Coronary artery (tissue), 2 donors: ENCODE data around the gene PSMC5.

Experiments
- DNase-seq: peaks from one replicate; pipeline ENCODE4 v3.0.0-alpha.2; 2017; ENCODE audit warnings: low spot score
- H3K27ac ChIP-seq, 2 donors: fragments of 200-600 bp; sonication (generic); one replicate each; pipeline ENCODE4 v1.5.1; 2016 to 2019
- H3K4me3 ChIP-seq: fragments of 200-600 bp; sonication (generic); 2 replicates; pipeline ENCODE4 v1.5.1; 2016; ENCODE audit warnings: mild to moderate bottlenecking, moderate library complexity
- CTCF ChIP-seq: fragments of 200-600 bp; sonication (generic); IDR thresholded peaks from one replicate; pipeline ENCODE4 v1.5.1; 2019; ENCODE audit warnings: antibody characterized with exemption

Gene PSMC5

DNA sequence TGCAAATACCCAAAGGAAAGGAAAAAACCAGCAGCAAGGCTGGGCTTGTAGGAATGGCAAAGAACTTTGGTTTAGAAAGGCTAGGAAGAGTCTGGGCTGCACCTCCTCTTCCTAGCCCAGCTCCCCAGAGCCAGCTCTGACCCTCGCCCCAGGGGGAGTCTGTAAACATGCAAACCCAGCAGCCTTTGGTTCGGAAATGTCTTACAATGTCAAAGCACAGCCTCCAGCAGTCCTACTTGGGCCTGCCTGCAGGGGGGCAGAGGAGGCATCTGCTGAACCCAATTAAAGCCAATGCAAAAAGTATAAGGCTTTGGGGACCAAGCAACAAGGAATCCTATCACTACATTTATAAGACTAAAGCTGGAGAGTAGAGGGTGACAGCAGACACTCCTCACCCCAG is 5.2 kb downstream of the PSMC5 start:
- H3K27ac ChIP-seq: no peak overlapping the region
- TF ChIP-seq CTCF: no peak

DNA sequence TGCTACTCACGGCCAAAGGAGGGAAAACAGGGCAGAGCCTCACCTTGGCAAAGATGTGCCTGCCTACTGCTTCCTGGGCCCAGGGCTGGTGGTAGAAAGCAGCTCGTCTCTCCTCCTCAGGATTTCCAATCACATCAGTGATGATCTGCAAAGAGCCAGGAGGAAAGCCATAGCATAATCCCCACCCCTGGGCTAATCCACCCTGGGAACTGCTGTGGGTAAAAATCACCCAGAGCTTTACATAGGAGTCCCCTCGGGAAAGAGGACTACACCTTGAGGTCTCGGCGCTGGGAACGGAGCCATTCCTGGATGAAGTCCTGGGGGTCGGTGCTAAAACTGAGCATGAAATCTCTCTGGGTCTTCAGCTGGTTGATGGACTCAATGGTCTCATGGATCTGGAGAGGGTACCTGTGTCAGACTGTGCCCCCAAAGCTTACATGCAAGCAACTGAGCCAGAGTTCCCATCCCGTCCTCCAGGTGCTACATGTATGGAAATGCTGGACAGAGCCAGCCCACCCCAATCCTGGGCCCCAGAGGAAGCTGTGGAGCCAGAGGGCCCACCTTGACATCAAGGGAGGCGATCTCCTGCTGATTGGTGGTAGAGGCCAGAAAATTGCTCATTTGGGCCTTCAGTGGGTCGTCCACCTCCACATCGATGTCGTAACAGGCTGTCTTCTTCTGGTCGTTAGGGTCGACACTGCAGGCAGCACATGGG is 6.0 kb downstream of the PSMC5 start:
- H3K27ac ChIP-seq: no peak overlapping the region
- no peak for TF ChIP-seq CTCF
- H3K4me3 ChIP-seq: no peak overlapping the region
- DNase-seq: no peak

More for the DNA sequence above, 5.2 kb downstream of the PSMC5 start:
- DNase-seq: peak; percentile 31
- no peak overlapping the region for H3K4me3 ChIP-seq

- TF ChIP-seq CTCF: no peak
- H3K27ac ChIP-seq: no peak overlapping the region
- H3K4me3 ChIP-seq: no peak overlapping the region
- DNase-seq: peak; percentile 31
Measured at GRCh38 chr17:63833741-63834373, 6.6 kb downstream of the PSMC5 start.

- TF ChIP-seq CTCF: no peak
- peak; percentile 70 for DNase-seq
- no peak overlapping the region for H3K4me3 ChIP-seq
- H3K27ac ChIP-seq: no peak overlapping the region
Measured at GRCh38 chr17:63834431-63835166, 7.4 kb downstream of the PSMC5 start.

DNA sequence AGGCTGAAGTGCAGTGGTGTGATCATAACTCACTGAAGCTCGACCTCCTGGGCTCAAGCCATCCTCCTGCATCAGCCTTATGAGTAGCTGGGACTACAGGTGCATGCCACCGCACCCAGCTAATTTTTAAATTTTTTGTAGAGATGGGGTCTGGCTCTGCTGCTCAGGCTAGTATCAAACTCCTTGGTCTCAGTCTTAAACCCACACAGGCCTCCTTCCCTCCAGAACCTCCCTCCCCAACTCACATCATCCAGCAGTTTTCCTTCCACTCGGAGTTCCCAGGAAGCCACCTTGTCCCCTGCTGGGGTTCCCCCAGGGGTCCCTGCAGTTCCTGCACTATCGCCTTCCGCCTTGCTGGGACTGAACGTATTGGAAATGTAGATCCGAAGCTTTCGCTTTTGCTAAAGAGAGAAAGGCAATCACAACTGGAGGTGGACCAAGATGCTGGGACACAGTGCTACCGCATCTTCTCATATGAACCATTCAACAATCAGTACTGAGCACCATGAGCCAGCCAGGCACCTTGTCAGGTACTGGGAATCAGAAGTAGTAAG is 8.0 kb downstream of the PSMC5 start:
- H3K27ac ChIP-seq: no peak overlapping the region
- no peak for DNase-seq
- H3K4me3 ChIP-seq: no peak overlapping the region
- no peak for TF ChIP-seq CTCF

DNA sequence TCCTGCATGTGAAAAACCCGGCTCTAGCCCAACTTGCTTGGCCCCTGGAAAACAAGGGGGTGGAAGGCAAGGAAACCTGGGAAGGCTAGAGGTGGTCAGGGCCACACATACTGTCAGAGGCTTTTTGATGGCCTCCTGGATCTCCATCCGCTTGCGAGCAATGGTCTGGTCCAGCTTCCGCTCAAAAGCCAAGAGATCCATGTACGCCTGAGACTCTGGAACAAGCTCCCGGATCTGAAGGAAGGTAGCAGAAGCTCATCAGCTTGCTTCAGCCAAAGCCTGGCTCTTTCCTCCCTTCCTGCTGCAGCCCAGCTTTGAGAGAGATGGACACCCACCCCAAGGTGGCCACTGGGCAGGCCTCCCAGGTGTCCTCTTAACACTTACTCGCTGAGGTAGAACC is 9.6 kb downstream of the PSMC5 start:
- no peak for DNase-seq
- no peak for TF ChIP-seq CTCF
- H3K4me3 ChIP-seq: no peak overlapping the region
- peak overlapping the region in 1 of 2 donors; percentile 91 for H3K27ac ChIP-seq
